NCI-H1092 (cell line): Measurements from ENCODE around the gene ATG16L1.

Source experiments
- DNase-seq: peaks from one replicate; lab custom pipeline; 2025; lab: John Stamatoyannopoulos, UW

ATG16L1 gene

DNA sequence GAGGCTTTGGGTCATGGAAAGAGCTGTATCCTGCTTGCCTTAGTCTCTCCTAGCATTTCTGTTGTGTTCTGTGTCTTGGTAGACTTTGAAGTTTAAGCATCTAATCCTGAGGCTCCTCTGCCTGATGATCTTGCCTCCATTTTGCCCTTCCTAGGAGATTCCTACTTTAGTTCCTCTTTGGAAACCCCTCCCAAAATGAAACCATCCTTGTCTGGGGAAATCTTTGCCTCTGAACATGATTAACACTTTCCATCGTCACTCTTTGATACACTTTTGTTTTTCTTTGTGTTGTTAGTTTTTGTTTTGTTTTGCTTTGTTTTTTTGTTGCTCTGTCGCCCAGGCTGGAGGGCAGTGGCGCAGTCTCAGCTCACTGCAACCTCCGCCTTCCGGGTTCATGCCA lies 9.2 kb downstream of the ATG16L1 start:
- no peak for DNase-seq

DNA sequence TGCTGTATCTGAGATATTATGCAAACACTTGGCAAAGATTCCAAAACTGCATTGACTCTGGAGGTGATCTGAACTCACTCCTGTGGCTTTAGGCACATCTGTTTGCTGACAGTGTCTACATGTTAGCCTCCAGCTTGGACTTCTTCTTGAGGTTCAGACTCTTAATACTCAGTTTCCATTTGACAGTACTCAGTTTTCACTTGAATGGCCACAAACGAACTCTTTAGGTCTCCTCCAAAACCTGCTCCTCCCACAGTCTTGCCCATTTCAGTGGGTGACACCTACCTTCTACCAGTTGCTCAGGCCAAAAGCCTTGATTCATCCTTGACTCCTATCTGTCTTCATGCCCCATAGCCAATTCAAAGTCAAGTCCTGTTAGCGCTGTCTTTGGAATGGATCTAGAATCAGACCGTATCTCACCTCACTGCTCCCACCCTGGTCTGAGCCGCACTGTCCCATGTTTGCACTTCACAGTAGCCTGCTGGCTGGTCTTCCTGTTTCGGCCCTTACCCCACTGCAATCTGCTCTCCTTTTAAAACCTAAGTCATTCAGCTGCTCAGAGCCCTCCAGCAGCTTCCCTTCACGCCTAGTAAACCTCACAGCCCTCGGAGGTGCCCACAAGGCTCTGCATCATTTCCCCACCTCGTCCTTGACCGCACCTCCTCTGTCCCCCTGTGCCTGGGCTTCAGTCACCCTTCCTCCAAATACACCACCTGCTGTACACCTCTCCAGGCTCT lies 10.5 kb downstream of the ATG16L1 start:
- DNase-seq, result no peak

DNA sequence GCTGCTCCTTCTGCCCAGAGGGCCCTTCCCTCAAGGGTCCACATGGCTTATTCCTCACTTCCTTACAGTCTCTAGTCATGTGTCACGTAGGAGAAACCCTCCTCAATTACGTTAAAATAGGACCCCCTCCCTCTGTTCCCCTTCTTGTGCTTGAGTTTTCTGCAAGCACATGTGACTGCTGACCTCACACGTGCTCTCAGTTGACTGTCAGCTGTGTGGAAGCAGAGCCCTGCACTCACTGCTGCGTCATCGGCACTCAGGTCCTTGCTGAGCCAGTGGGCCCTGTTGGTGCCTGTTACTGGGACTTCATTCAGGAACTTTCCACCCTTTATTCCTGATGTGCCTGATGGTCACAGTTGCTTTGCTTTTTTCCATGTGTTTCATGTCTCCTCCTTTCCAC lies 11.1 kb downstream of the ATG16L1 start:
- DNase-seq, result no peak

DNA sequence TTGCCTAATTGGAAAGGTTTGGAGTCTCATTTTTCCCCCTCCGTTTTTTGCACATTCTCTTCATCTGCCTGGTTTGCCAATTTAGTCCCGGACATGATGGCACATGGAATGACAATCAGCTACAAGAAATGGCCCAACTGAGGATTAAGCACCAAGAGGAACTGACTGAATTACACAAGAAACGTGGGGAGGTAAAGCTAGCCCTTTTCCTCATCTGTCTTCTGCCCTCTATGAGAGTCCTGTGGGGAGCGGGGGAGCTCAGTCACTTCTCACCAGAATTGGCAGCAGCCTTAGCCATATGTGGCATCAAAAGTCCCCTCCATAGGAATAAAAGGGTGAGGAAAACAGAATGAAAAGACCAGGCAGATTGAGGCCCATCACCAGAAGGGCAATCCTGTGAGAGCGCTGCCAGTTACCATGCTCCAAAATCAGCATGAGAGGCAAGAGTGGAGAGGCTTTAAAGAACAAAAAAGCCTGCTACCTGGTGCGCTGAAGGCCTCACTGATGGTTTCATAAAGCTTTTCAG lies 11.6 kb downstream of the ATG16L1 start:
- no peak for DNase-seq

GRCh38 chr2:233264667-233265066 lies 13.2 kb downstream of the ATG16L1 start:
- no peak for DNase-seq

- DNase-seq, result no peak
Measured at GRCh38 chr2:233265899-233266431, 14.5 kb downstream of the ATG16L1 start.

GRCh38 chr2:233266481-233266880 lies 15.0 kb downstream of the ATG16L1 start:
- DNase-seq, result no peak

- DNase-seq, result no peak
Measured at GRCh38 chr2:233267516-233268245, 16.2 kb downstream of the ATG16L1 start.

- DNase-seq, result no peak
Measured at GRCh38 chr2:233270366-233270765, 18.9 kb downstream of the ATG16L1 start.

- no peak for DNase-seq
Measured at GRCh38 chr2:233270951-233271350, 19.5 kb downstream of the ATG16L1 start.

DNA sequence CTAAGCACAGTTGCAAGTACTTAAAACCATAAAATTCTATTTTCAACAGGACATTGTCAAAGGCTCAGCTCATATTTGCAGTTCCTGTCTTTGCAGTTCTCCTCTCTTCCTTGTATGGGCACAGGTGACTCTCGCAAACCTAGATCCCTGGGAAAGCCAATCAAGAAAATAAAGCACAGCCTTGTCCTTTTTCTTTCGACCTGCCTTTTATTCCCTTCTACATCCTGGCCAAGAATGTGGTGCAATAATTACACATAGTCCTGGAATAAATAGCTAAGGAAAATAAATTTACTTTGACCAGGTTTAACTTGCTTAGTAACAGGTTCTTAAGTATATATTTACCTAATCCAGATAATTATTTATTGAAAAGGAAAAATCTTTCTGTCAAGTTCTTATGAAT lies 20.2 kb downstream of the ATG16L1 start:
- DNase-seq, result no peak

GRCh38 chr2:233273120-233273519 lies 21.6 kb downstream of the ATG16L1 start:
- no peak for DNase-seq

DNA sequence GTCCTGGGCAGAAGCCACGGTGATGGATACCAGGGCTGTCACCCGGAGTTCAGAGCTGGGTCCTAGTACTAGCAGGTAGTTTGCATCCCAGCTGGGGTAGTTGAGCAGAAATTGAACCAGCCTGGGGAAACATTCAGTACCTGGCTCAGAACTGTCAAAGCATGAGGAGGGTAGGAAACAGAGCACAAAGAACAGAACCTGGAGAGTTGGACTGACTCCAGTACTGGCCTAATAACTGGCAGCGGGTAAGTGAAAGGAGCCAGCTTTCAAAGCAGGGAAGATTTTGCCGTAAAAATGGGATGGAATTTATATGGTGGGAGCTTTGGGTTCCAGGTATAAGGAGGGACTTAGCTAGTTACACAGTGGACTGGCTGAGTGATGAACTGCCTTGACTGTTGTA lies 23.8 kb downstream of the ATG16L1 start:
- DNase-seq, result no peak

DNA sequence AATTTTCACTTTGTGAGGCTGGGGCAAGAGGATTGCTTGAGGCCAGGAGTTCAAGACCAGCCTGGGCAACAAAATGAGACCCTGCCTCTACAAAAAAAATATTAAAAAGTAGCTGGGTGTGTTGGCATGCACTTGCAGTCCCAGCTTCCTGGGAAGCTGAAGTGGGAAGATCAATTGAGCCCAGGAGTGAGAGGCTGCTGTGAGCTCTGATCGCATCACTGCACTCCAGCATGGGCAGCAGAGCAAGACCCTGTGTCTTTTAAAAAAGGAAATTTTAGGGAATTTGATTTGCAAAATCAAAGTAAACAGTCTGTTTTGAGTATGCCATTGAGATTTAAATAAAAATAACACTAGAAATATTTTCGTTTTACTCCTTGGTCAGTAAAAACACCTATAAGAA lies 27.4 kb downstream of the ATG16L1 start:
- DNase-seq, result no peak

DNA sequence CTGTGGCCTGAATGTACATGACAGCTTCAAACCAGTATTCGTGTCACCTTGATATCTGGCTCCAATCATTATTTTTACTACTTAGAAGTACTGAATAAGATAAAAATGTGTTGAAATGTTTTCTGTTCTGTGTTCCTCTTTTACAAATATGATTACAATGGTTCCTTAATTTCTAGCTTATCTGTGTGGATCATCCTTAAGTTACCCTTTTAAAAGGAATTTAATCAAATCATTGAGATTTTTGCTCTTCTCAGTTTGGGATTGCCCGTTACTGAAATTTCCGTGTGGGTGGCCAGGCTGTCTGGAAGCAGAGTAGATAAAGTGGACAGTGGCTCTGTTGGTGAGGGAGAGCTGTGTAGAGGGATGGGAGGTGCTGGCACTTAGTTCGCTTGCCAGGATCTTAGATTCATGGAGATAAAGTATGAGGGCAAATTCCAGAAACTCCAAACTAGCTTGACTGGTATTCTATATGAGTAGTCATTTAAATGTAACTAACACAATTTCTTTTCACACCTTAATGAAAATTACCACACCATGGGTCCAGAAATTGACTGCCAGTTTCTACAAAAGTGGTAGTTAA lies 28.7 kb downstream of the ATG16L1 start:
- no peak for DNase-seq

- DNase-seq, result no peak
Measured at GRCh38 chr2:233281553-233281952, 30.1 kb downstream of the ATG16L1 start.

DNA sequence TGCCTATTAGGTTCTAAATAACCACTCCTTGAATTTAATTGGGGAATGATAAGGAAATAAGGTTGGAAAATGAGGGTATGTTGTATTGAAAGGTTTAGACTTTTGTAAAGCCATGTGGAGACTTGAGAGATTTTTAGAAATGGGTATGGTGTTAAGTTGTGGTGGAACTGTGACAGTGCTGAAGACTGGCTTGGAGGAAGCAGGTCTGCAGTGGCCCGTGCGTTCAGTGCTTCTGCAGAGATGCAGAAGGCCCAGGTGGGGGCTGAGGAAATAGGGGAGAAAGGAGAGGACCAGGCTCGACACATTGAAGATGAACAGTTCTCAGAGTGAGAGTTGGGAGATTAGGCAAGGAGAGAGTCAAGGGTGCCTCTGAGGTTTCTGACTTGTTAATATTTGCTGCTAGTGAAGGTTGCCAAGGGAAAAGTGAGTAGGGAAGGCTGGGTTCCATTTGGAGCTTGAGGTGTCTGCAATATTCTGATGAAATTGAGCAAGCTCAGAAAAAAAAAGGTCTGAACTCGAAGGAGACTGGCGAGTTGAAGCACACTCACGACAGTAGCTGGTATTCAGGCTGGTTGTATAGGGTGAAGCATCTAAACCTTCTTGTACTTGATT lies 30.6 kb downstream of the ATG16L1 start:
- no peak for DNase-seq

GRCh38 chr2:233285921-233286320 lies 34.4 kb downstream of the ATG16L1 start:
- DNase-seq, result no peak

DNA sequence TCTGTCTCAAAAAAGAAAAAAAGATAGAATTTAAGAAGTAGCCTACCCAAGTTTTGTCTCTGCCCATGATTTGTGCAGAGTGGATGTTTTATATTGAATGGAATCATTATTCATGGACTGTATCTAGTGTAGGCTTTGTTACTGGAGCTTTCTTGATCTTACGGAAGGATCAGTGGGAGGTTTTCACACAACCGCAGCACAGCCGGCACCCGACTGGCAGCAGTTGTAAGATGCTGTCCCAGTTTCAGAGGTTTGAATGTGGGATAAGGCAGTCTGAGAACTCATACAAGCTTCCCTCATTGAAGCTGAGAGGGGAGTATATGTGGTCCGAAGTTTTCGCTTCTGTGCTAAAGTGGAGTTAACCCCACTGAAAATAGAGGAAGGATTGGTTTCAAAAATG lies 36.4 kb downstream of the ATG16L1 start:
- no peak for DNase-seq

DNA sequence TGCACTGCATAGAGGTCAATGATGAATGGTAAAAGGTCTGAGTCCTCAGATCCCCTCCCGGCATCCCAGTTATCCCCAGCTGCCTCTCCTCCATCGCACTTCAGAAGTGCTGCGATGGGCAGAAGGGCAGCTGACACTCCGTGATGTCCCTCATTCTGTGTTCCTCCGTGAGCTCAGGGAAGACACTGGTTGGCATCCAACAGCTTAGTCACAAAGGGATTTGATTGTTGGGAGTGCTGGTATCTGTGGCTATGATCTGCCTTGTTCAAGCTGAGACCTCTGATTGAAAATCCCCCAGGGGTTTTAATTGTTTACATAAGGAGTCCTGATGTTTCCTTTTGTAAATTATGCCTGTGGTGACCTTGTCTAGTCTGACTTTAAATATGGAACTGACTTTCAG lies 37.2 kb downstream of the ATG16L1 start:
- no peak for DNase-seq

GRCh38 chr2:233289648-233290047 lies 38.2 kb downstream of the ATG16L1 start:
- no peak for DNase-seq
